ENCODE results near the gene SPATA20. TPM values are rescaled to one million over a fixed set of nuclear protein-coding genes. Genes with fewer than 3 reads are reported as not detected.

SPATA20 gene
- total RNA-seq, 1 experiment from 2014 or later, result 24.6 TPM

DNA sequence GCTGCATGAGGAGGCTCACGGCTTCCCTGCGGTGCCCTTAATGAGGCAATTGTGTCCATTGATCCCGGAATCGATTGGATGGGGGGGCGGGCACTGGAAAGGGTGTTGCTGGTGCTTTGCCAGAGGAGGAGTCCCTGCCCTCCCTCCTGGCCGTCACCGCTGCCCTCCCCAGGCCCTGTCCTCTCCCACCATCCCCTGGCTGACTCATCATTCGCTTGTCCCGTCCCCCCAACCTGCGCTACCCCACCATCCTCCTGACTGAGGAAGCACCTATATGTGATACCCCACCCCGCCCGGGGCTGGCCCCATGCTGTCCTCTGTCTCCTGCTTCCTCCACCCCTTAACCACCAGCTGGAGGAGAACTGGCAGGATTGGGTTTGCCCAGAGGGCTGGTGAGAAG is 34.3 kb downstream of the SPATA20 start (continued):
- TF ChIP-seq, protein P1, sequence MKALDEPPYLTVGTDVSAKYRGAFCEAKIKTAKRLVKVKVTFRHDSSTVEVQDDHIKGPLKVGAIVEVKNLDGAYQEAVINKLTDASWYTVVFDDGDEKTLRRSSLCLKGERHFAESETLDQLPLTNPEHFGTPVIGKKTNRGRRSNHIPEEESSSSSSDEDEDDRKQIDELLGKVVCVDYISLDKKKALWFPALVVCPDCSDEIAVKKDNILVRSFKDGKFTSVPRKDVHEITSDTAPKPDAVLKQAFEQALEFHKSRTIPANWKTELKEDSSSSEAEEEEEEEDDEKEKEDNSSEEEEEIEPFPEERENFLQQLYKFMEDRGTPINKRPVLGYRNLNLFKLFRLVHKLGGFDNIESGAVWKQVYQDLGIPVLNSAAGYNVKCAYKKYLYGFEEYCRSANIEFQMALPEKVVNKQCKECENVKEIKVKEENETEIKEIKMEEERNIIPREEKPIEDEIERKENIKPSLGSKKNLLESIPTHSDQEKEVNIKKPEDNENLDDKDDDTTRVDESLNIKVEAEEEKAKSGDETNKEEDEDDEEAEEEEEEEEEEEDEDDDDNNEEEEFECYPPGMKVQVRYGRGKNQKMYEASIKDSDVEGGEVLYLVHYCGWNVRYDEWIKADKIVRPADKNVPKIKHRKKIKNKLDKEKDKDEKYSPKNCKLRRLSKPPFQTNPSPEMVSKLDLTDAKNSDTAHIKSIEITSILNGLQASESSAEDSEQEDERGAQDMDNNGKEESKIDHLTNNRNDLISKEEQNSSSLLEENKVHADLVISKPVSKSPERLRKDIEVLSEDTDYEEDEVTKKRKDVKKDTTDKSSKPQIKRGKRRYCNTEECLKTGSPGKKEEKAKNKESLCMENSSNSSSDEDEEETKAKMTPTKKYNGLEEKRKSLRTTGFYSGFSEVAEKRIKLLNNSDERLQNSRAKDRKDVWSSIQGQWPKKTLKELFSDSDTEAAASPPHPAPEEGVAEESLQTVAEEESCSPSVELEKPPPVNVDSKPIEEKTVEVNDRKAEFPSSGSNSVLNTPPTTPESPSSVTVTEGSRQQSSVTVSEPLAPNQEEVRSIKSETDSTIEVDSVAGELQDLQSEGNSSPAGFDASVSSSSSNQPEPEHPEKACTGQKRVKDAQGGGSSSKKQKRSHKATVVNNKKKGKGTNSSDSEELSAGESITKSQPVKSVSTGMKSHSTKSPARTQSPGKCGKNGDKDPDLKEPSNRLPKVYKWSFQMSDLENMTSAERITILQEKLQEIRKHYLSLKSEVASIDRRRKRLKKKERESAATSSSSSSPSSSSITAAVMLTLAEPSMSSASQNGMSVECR (CRISPR knock-in tag; IDR thresholded peaks at IDR 0.05; ENCODE audit: borderline replicate concordance), result no peak

DNA sequence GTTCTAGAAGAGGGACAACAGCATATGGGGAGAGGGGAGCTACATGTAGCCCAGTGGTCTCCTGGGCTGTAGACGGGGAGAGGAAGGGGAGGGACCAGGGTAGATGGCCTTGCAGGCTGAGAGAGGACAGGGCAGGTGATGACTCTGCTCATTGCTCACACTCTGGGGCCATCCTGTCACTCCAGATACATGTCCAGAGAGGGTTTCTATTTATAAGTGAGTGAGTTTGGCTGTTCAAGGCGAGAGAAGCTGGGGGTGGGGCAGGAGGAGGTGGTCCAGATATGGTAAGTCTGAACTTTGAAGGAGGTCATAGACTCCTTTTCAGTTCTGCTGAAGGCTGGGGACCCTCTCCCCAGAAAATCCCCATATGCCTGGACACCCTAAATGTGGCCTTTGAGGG is 35.8 kb downstream of the SPATA20 start:
- POLR2A ChIA-PET, result no interaction called here
- CTCF ChIA-PET, result interaction anchor here (1.6 to 5.0 kb wide), 2 partner anchors 32 to 44 kb away, joined by 6 to 26 read pairs; no protein-coding TSS in a partner anchor
- ATAC-seq (no peak), DNase-seq (ENCODE audit: low spot score) (no peak)
- Mint-ChIP-seq H3K9me3 (no peaks in the 10 kb centered on the region), H3K4me3 (no peak overlapping the region), H3K4me1 (peaks cover 23% of the 10 kb centered on the region), H3K27me3 (ENCODE audit: low read depth) (no peaks in the 10 kb centered on the region), H3K27ac (no peak overlapping the region), H3K36me3 (no peaks in the 10 kb centered on the region)
- TF ChIP-seq HMGA2 (CRISPR knock-in tag; IDR thresholded peaks at IDR 0.05) (no peak), TEAD1 (CRISPR knock-in tag; IDR thresholded peaks at IDR 0.05) (no peak), OVOL2 (CRISPR knock-in tag; IDR thresholded peaks at IDR 0.05; ENCODE audit: borderline replicate concordance) (no peak), ZNF512 (CRISPR knock-in tag; IDR thresholded peaks at IDR 0.05; ENCODE audit: borderline replicate concordance) (no peak), HMGXB4 (CRISPR knock-in tag; IDR thresholded peaks at IDR 0.05) (no peak), MAX (CRISPR knock-in tag; IDR thresholded peaks at IDR 0.05) (no peak), JAZF1 (CRISPR knock-in tag; IDR thresholded peaks at IDR 0.05) (no peak), TEAD4 (CRISPR knock-in tag; IDR thresholded peaks at IDR 0.05) (no peak), FOXP1 (CRISPR knock-in tag; IDR thresholded peaks at IDR 0.05; ENCODE audit: borderline replicate concordance) (no peak), NFATC4 (CRISPR knock-in tag; IDR thresholded peaks at IDR 0.05) (no peak), SP1 (CRISPR knock-in tag; conservative IDR thresholded peaks at IDR 0.05) (no peak), SMAD3 (CRISPR knock-in tag; IDR thresholded peaks at IDR 0.05; ENCODE audit: borderline replicate concordance) (no peak), MXD4 (CRISPR knock-in tag; IDR thresholded peaks at IDR 0.05; ENCODE audit: borderline replicate concordance) (no peak), IRF1 (CRISPR knock-in tag; IDR thresholded peaks at IDR 0.05) (no peak), ZNF263 (CRISPR knock-in tag; IDR thresholded peaks at IDR 0.05; ENCODE audit: low read depth) (no peak), ATF6 (CRISPR knock-in tag; IDR thresholded peaks at IDR 0.05) (no peak)
- TF ChIP-seq, protein P2, sequence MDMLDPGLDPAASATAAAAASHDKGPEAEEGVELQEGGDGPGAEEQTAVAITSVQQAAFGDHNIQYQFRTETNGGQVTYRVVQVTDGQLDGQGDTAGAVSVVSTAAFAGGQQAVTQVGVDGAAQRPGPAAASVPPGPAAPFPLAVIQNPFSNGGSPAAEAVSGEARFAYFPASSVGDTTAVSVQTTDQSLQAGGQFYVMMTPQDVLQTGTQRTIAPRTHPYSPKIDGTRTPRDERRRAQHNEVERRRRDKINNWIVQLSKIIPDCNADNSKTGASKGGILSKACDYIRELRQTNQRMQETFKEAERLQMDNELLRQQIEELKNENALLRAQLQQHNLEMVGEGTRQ (CRISPR knock-in tag; IDR thresholded peaks at IDR 0.05), result no peak
